Loucy (cell line): ENCODE measurements around the gene SLC25A21.

ENCODE experiments used
- H2AFZ ChIP-seq: fragments of 200-600 bp; sonication (generic); 2 replicates; pipeline ENCODE4 v1.6.0; 2016; ENCODE audit warnings: antibody characterized with exemption, mild to moderate bottlenecking, low read length, moderate library complexity
- H3F3A ChIP-seq: fragments of 200-600 bp; 2 replicates; pipeline ENCODE4 v1.6.0; 2016; ENCODE audit warnings: antibody characterized with exemption, low read depth, mild to moderate bottlenecking
- H3K27me3 ChIP-seq: fragments of 200-600 bp; sonication (generic); 2 replicates; pipeline ENCODE4 v1.6.1; 2014; ENCODE audit warnings: low read length, mild to moderate bottlenecking; ENCODE audit not compliant: insufficient read depth, poor library complexity, severe bottlenecking
- H3K36me3 ChIP-seq: fragments of 200-600 bp; sonication (generic); 2 replicates; pipeline ENCODE4 v1.6.1; 2016; ENCODE audit warnings: low read length; ENCODE audit not compliant: insufficient read depth
- H3K4me1 ChIP-seq: fragments of 200-600 bp; sonication (generic); 2 replicates; pipeline ENCODE4 v1.5.1; 2014; ENCODE audit warnings: low read length, mild to moderate bottlenecking; ENCODE audit not compliant: insufficient read depth, poor library complexity, severe bottlenecking
- H3K4me2 ChIP-seq: fragments of 200-600 bp; sonication (generic); 2 replicates; pipeline ENCODE4 v1.6.0; 2014; ENCODE audit warnings: antibody characterized with exemption, low read length, low read depth, mild to moderate bottlenecking; ENCODE audit not compliant: poor library complexity, severe bottlenecking
- H3K4me3 ChIP-seq: fragments of 200-600 bp; sonication (generic); 2 replicates; pipeline ENCODE4 v1.5.1; 2014; ENCODE audit warnings: low read length, mild to moderate bottlenecking, mixed read lengths; ENCODE audit not compliant: poor library complexity, severe bottlenecking
- H3K79me2 ChIP-seq: fragments of 200-600 bp; sonication (generic); 2 replicates; pipeline ENCODE4 v1.6.1; 2014; ENCODE audit warnings: low read length; ENCODE audit not compliant: insufficient read depth
- H3K9ac ChIP-seq: fragments of 200-600 bp; sonication (generic); 2 replicates; pipeline ENCODE4 v1.6.0; 2014; ENCODE audit warnings: mild to moderate bottlenecking, low read depth, low read length, moderate library complexity; ENCODE audit not compliant: poor library complexity, severe bottlenecking
- H3K9me2 ChIP-seq: fragments of 200-600 bp; sonication (generic); replicated peaks from 2 replicates; pipeline ENCODE4 v1.6.1; 2016; ENCODE audit warnings: low read depth, low read length, mixed read lengths
- H3K9me3 ChIP-seq: fragments of 200-600 bp; sonication (generic); 2 replicates; pipeline ENCODE4 v1.6.1; 2014; ENCODE audit warnings: mild to moderate bottlenecking, antibody characterized with exemption, low read length, low read depth; ENCODE audit not compliant: insufficient read depth
- H4K20me1 ChIP-seq: fragments of 200-600 bp; sonication (generic); 2 replicates; pipeline ENCODE4 v1.6.0; 2014; ENCODE audit warnings: antibody characterized with exemption, low read length, mild to moderate bottlenecking; ENCODE audit not compliant: insufficient read depth, poor library complexity, severe bottlenecking
- CTCF ChIP-seq: fragments of 200-600 bp; sonication (generic); conservative IDR thresholded peaks from 2 replicates; pipeline ENCODE4 v1.5.1; 2014; ENCODE audit warnings: mild to moderate bottlenecking, antibody characterized with exemption, low read length
- EZH2phosphoT487 ChIP-seq: fragments of 200-600 bp; IDR thresholded peaks from 2 replicates; pipeline ENCODE4 v1.6.1; 2018; ENCODE audit warnings: antibody characterized with exemption, mild to moderate bottlenecking, moderate library complexity, borderline replicate concordance

Gene SLC25A21

GRCh38 chr14:36724162-36724561 lies 448.2 kb downstream of the SLC25A21 start:
- no peaks in the 10 kb centered on the region for H3K9me2 ChIP-seq
- H3K4me1 ChIP-seq, result peaks cover 10% of the 10 kb centered on the region
- no peaks in the 10 kb centered on the region for H3F3A ChIP-seq
- no peaks in the 10 kb centered on the region for H3K9me3 ChIP-seq
- peak overlapping the region; percentile 26 for H3K4me2 ChIP-seq
- no peaks in the 10 kb centered on the region for H3K36me3 ChIP-seq
- no peaks in the 10 kb centered on the region for H4K20me1 ChIP-seq
- TF ChIP-seq EZH2phosphoT487, result no peak
- TF ChIP-seq CTCF, result no peak
- no peak overlapping the region for H3K9ac ChIP-seq
- no peaks in the 10 kb centered on the region for H3K79me2 ChIP-seq
- H3K27me3 ChIP-seq, result no peaks in the 10 kb centered on the region
- no peak overlapping the region for H3K4me3 ChIP-seq
- no peak overlapping the region for H2AFZ ChIP-seq

DNA sequence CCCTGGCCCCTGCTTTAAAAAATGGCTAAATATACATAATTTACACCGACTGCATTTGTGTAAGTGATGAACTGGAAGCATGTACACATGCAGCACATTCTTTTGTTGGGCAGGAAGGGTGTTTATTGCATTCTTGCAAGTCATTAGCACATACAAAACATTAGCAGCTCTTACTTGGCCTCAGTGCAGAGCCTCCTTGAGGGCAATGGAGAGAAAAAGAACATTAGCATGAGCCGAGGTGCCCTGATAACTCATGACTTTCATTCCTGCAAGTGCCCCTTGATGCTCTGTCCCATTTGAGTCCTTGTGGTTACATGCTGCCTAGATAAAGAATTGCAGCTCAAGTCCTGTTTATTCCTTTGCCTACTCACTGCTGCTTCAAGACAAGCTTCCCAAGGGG lies 448.9 kb downstream of the SLC25A21 start:
- no peaks in the 10 kb centered on the region for H3K27me3 ChIP-seq
- no peak overlapping the region for H3K9ac ChIP-seq
- no peaks in the 10 kb centered on the region for H3K9me2 ChIP-seq
- no peaks in the 10 kb centered on the region for H3K36me3 ChIP-seq
- peak overlapping the region; percentile 26 for H3K4me2 ChIP-seq
- no peaks in the 10 kb centered on the region for H3K79me2 ChIP-seq
- no peaks in the 10 kb centered on the region for H3K9me3 ChIP-seq
- H2AFZ ChIP-seq, result no peak overlapping the region
- peaks cover 10% of the 10 kb centered on the region for H3K4me1 ChIP-seq
- no peak overlapping the region for H3K4me3 ChIP-seq
- TF ChIP-seq CTCF (no peak), EZH2phosphoT487 (no peak)
- H4K20me1 ChIP-seq, result no peaks in the 10 kb centered on the region
- H3F3A ChIP-seq, result no peaks in the 10 kb centered on the region

- Histone ChIP-seq H3K4me3 (no peak overlapping the region), H4K20me1 (no peaks in the 10 kb centered on the region), H3K27me3 (no peaks in the 10 kb centered on the region), H3F3A (no peaks in the 10 kb centered on the region), H2AFZ (no peak overlapping the region), H3K9ac (no peak overlapping the region), H3K36me3 (no peaks in the 10 kb centered on the region), H3K4me1 (peaks cover 10% of the 10 kb centered on the region), H3K9me2 (no peaks in the 10 kb centered on the region), H3K79me2 (no peaks in the 10 kb centered on the region), H3K4me2 (no peak overlapping the region), H3K9me3 (no peaks in the 10 kb centered on the region)
- TF ChIP-seq CTCF (no peak), EZH2phosphoT487 (no peak)
These were observed 450.5 kb downstream of the SLC25A21 start for GRCh38 chr14:36721877-36722276.
